A673 (cell line): ENCODE measurements around the gene NDP. TPM values are rescaled to one million over a fixed set of nuclear protein-coding genes. Genes with fewer than 3 reads are reported as not detected.

Source experiments
- BruUV-seq: library from RNA; stranded (reverse); fragments of 400-500 nt; replicated peaks from 2 replicates; lab custom pipeline; 2021; lab: Mats Ljungman, UMichigan
- CTCF ChIA-PET: fragments of 300-600 bp; sonication (Branson Sonifier 250); formaldehyde crosslinking; loops from one replicate; lab custom pipeline; 2022; ENCODE audit warnings: antibody characterized with exemption; lab: Charles Lee
- POLR2A ChIA-PET: fragments of 300-600 bp; sonication (Branson Sonifier 250); formaldehyde crosslinking; loops from one replicate; lab custom pipeline; 2022; ENCODE audit warnings: antibody characterized with exemption; ENCODE audit not compliant: low non-redundant PET; lab: Charles Lee
- DNase-seq: peaks from one replicate; pipeline ENCODE4 v3.0.0-alpha.2; 2015; ENCODE audit warnings: low spot score
- H3K27ac ChIP-seq: fragments of 200-600 bp; sonication (generic); 2 replicates; pipeline ENCODE4 v1.5.1; 2016; ENCODE audit warnings: mixed run types, low read depth, mild to moderate bottlenecking, mixed read lengths, antibody characterized with exemption, low read length; ENCODE audit not compliant: poor library complexity, severe bottlenecking
- H3K27me3 ChIP-seq: fragments of 200-600 bp; sonication (generic); replicated peaks from 2 replicates; pipeline ENCODE4 v1.6.1; 2017; ENCODE audit warnings: mixed run types, low read depth, mild to moderate bottlenecking, mixed read lengths, antibody characterized with exemption, low read length; ENCODE audit not compliant: insufficient read depth, poor library complexity
- H3K36me3 ChIP-seq: fragments of 200-600 bp; sonication (generic); 2 replicates; pipeline ENCODE4 v1.6.1; 2016; ENCODE audit warnings: mixed run types, mild to moderate bottlenecking, mixed read lengths, antibody characterized with exemption, low read length; ENCODE audit not compliant: insufficient read depth, poor library complexity, severe bottlenecking
- H3K4me1 ChIP-seq: fragments of 200-600 bp; sonication (generic); 2 replicates; pipeline ENCODE4 v1.6.1; 2017; ENCODE audit warnings: mixed run types, mild to moderate bottlenecking, mixed read lengths, antibody characterized with exemption, low read length; ENCODE audit not compliant: insufficient read depth, poor library complexity, severe bottlenecking
- H3K4me3 ChIP-seq: fragments of 200-600 bp; sonication (generic); 2 replicates; pipeline ENCODE4 v1.5.1; 2016; ENCODE audit warnings: low read depth, mixed run types, mild to moderate bottlenecking, mixed read lengths, low read length; ENCODE audit not compliant: poor library complexity, severe bottlenecking
- H3K9me3 ChIP-seq: fragments of 200-600 bp; sonication (generic); 2 replicates; pipeline ENCODE4 v1.6.1; 2016; ENCODE audit warnings: mixed run types, low read depth, mild to moderate bottlenecking, mixed read lengths, antibody characterized with exemption, low read length; ENCODE audit not compliant: poor library complexity, severe bottlenecking
- CTCF ChIP-seq: fragments of 300-800, 200-600 bp; sonication (generic); conservative IDR thresholded peaks from 2 replicates; pipeline ENCODE4 v1.5.1; 2017; ENCODE audit warnings: low read depth, mild to moderate bottlenecking, antibody characterized with exemption, low read length, moderate library complexity, mixed read lengths
- EZH2 ChIP-seq: fragments of 200-600 bp; sonication (generic); IDR thresholded peaks from 2 replicates; pipeline ENCODE4 v1.6.1; 2017; ENCODE audit warnings: borderline replicate concordance, low read depth, mild to moderate bottlenecking, mixed read lengths, antibody characterized with exemption, low read length; ENCODE audit not compliant: poor library complexity, severe bottlenecking
- intact Hi-C: fragments of 100-400 bp; cut with micrococcal nuclease; formaldehyde crosslinking; loops from one replicate; pipeline ENCODE4 v1.10.0; 2022; ENCODE audit not compliant: unreplicated experiment
- total RNA-seq: library from RNA; stranded (reverse); gene quantifications from 2 replicates; pipeline ENCODE4 v1.2.3, GENCODE V29; 2021

The NDP gene
- total RNA-seq, 1 experiment from 2014 or later = not detected

- no peaks in the 10 kb centered on the region for H3K36me3 ChIP-seq
- no peak overlapping the region for H3K27ac ChIP-seq
- H3K27me3 ChIP-seq = peaks cover 50% of the 10 kb centered on the region
- H3K4me1 ChIP-seq = no peaks in the 10 kb centered on the region
- no peak for TF ChIP-seq CTCF
- TF ChIP-seq EZH2 = no peak
- H3K4me3 ChIP-seq = no peak overlapping the region
- no peaks in the 10 kb centered on the region for H3K9me3 ChIP-seq
- no peak for DNase-seq
- intact Hi-C loops = no loop called here
- BruUV-seq = no TSS peak
- CTCF ChIA-PET = no interaction called here
- POLR2A ChIA-PET = no interaction called here
Observed at GRCh38 chrX:43970528-43970927, 2.7 kb downstream of the NDP start.

GRCh38 chrX:43969504-43970501 lies 3.4 kb downstream of the NDP start:
- Histone ChIP-seq H3K27ac (no peak overlapping the region), H3K4me1 (no peaks in the 10 kb centered on the region), H3K36me3 (no peaks in the 10 kb centered on the region), H3K4me3 (no peak overlapping the region), H3K9me3 (no peaks in the 10 kb centered on the region), H3K27me3 (peaks cover 50% of the 10 kb centered on the region)
- CTCF ChIA-PET = no interaction called here
- intact Hi-C loops = no loop called here
- BruUV-seq = no TSS peak
- no peak for DNase-seq
- POLR2A ChIA-PET = no interaction called here
- TF ChIP-seq CTCF (no peak), EZH2 (no peak)

- DNase-seq = no peak
- TF ChIP-seq CTCF (no peak), EZH2 (no peak)
- Histone ChIP-seq H3K4me3 (no peak overlapping the region), H3K27ac (no peak overlapping the region), H3K36me3 (no peaks in the 10 kb centered on the region), H3K4me1 (no peaks in the 10 kb centered on the region), H3K9me3 (no peaks in the 10 kb centered on the region), H3K27me3 (peaks cover 39% of the 10 kb centered on the region)
- intact Hi-C loops = no loop called here
- CTCF ChIA-PET = no interaction called here
- POLR2A ChIA-PET = no interaction called here
- no TSS peak for BruUV-seq
Observed at GRCh38 chrX:43968359-43968781, 4.8 kb downstream of the NDP start.
